HFFc6 (cell line): Measurements from ENCODE around the gene PGAP6. TPM values are rescaled to one million over a fixed set of nuclear protein-coding genes. Genes with fewer than 3 reads are reported as not detected.
A peak's percentile ranks its signal among the peaks of the same experiment; 100 is the strongest.
"Not testable (repeated sequence)": the region's sequence is repeated elsewhere in the genome, so short reads cannot be mapped to it uniquely, and the experiment has no call there.

Experiments
- DNase-seq: peaks from one replicate; pipeline ENCODE4 v3.0.0-alpha.2; 2018
- H3K27ac Mint-ChIP-seq: 2 replicates; pipeline ENCODE4 v1.8.0; 2020; ENCODE audit warnings: mild to moderate bottlenecking, mixed read lengths
- H3K27me3 Mint-ChIP-seq: 2 replicates; pipeline ENCODE4 v1.8.0; 2021; ENCODE audit warnings: mild to moderate bottlenecking, moderate library complexity, mixed read lengths; ENCODE audit not compliant: insufficient read depth
- H3K36me3 Mint-ChIP-seq: 2 replicates; pipeline ENCODE4 v1.8.0; 2021; ENCODE audit warnings: low read depth, mixed read lengths
- H3K4me1 Mint-ChIP-seq: 2 replicates; pipeline ENCODE4 v1.8.0; 2020; ENCODE audit warnings: low read depth, mixed read lengths
- H3K4me3 Mint-ChIP-seq: 2 replicates; pipeline ENCODE4 v1.8.0; 2020; ENCODE audit warnings: mild to moderate bottlenecking, moderate library complexity, mixed read lengths
- H3K9me3 Mint-ChIP-seq: 2 replicates; pipeline ENCODE4 v1.8.0; 2020; ENCODE audit warnings: mild to moderate bottlenecking, mixed read lengths
- total RNA-seq, 6 experiments: library from RNA; stranded (reverse); fragmentation: NEBNext Ultra II Directional; extraction: Animal tissue kit (Norgen Biotek cat#: 25700); gene quantifications; 2 replicates in 1 of 6; 3 replicates in 5 of 6; pipeline ENCODE4 v1.2.3, GENCODE V29; 2021
- TF ChIP-seq, protein P1 (sequence below): fragments of 200-600 bp; sonication (generic); IDR thresholded peaks from 2 replicates; pipeline ENCODE4 v1.5.0; 2021; ENCODE audit warnings: antibody characterized with exemption, mild to moderate bottlenecking

Gene PGAP6
- total RNA-seq, 6 experiments from 2014 or later: 50.6 to 69.7 (median 59.7) TPM

DNA sequence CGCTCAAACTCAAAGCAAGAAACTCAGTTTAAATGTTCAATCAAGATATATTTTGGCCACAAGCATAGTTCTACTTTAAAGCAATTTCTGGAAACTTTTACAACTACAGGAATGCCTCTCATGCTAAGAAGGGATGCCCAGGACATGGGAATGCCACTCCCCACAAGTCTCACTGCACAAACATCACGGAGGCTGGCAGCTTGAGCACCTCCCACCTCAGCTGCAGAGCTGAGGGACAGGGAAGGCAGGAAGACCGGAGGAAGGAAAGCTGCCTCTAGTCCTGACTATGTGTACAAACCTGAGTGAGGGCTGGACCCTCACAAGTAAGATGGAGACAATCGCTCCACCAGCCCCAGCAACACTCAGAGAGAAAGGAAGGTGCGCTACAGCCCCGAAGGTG lies 34.6 kb downstream of the PGAP6 start:
- H3K36me3 Mint-ChIP-seq: peaks cover 34% of the 10 kb centered on the region
- DNase-seq: no peak
- no peaks in the 10 kb centered on the region for H3K27me3 Mint-ChIP-seq
- H3K27ac Mint-ChIP-seq: peak overlapping the region; percentile 5; the same call in 1 of the 2 replicates
- no peaks in the 10 kb centered on the region for H3K9me3 Mint-ChIP-seq
- no peak overlapping the region for H3K4me3 Mint-ChIP-seq
- TF ChIP-seq, protein P1, sequence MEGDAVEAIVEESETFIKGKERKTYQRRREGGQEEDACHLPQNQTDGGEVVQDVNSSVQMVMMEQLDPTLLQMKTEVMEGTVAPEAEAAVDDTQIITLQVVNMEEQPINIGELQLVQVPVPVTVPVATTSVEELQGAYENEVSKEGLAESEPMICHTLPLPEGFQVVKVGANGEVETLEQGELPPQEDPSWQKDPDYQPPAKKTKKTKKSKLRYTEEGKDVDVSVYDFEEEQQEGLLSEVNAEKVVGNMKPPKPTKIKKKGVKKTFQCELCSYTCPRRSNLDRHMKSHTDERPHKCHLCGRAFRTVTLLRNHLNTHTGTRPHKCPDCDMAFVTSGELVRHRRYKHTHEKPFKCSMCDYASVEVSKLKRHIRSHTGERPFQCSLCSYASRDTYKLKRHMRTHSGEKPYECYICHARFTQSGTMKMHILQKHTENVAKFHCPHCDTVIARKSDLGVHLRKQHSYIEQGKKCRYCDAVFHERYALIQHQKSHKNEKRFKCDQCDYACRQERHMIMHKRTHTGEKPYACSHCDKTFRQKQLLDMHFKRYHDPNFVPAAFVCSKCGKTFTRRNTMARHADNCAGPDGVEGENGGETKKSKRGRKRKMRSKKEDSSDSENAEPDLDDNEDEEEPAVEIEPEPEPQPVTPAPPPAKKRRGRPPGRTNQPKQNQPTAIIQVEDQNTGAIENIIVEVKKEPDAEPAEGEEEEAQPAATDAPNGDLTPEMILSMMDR: no peak
- peaks cover 44% of the 10 kb centered on the region for H3K4me1 Mint-ChIP-seq

DNA sequence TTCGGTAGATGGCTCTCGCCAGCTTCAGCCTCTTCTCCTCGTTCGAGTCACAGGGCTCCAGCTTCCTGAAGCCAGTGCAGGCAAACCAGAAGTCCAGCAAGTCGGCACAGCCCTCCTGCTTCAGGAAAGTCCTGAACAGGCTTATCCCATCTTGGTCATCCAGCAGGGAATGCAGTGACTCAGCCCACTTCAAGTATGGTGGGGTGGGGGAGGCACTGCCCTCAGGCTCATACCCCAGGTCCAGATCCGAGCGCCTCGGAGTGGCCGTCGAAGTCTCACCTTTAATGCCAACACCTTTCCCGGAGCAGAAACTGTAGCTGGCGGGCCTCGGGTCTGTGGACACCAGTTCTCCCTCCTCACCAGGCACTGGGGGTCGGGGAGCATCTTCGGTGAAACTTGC lies 35.2 kb downstream of the PGAP6 start:
- Mint-ChIP-seq H3K4me3 (no peak overlapping the region), H3K9me3 (no peaks in the 10 kb centered on the region), H3K27ac (peak overlapping the region; percentile 62; the same call in 1 of the 2 replicates), H3K4me1 (peaks cover 44% of the 10 kb centered on the region), H3K36me3 (peaks cover 39% of the 10 kb centered on the region), H3K27me3 (no peaks in the 10 kb centered on the region)
- TF ChIP-seq, protein P1: no peak
- peak; percentile 26 for DNase-seq

DNA sequence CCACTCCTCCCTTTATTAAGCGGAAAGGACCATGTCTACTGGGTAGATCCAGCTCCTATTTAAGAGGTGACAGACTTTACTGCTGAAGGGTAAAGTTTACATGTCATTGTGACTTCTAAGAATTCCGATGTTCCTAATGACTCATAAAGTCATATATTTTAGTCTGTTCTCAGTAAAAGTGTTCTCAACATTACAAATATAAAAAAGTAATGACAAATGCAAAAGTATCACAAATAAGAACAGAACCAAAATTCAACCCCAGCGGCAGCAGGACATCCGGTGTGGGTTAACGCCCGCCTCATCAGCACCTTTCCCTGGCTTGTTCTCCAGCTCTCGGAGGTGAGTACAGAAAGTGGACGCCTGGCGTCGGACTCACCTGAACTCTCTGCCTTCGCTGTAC lies 36.0 kb downstream of the PGAP6 start:
- Mint-ChIP-seq H3K4me1 (peaks cover 40% of the 10 kb centered on the region), H3K27ac (0 out of 2 replicates have a peak overlapping the region, but pooled peaks have one; percentile 62), H3K27me3 (no peaks in the 10 kb centered on the region), H3K36me3 (peaks cover 39% of the 10 kb centered on the region), H3K4me3 (no peak overlapping the region), H3K9me3 (no peaks in the 10 kb centered on the region)
- no peak for DNase-seq
- TF ChIP-seq, protein P1: no peak

DNA sequence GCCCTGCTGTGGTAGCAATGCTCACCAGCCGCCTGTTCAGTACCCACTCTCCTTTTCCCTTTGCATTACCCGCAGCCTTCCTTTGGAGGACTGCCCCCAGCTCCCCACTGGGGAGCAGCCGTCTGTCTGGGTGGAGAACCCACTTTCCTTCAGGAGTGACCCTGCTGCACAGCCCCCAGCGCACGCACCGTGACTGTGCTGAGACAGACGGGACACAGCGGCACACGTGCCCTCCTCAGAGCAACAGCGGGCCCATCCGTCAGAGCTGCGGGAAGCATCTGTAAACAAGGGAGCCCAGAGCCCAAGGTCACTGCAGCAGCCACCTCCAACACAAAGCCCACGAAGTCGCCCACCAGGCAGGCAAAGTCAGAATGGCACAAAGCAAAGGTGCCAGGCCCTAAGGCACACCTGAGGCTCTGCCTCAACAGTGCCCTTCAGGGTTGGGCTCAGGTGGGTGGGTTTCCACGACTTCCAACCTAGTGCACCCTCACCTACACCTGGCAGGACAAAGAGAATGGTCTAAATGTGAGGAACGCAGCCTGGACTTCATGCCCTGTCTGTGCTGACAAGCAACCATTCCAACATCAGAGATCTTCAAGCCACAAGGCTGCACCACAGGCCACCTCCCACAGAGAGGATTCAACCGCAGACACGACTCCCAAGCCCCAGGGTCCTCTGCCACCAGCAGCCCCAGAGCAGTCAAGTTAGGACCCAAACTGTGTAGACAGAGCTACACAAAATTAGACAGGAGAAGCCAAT lies 39.1 kb downstream of the PGAP6 start:
- no peak overlapping the region for H3K4me3 Mint-ChIP-seq
- DNase-seq: no peak
- peaks cover 29% of the 10 kb centered on the region for H3K4me1 Mint-ChIP-seq
- H3K27me3 Mint-ChIP-seq: peaks cover 1% of the 10 kb centered on the region
- H3K27ac Mint-ChIP-seq: no peak overlapping the region
- H3K36me3 Mint-ChIP-seq: peaks cover 30% of the 10 kb centered on the region
- no peaks in the 10 kb centered on the region for H3K9me3 Mint-ChIP-seq
- TF ChIP-seq, protein P1: no peak

DNA sequence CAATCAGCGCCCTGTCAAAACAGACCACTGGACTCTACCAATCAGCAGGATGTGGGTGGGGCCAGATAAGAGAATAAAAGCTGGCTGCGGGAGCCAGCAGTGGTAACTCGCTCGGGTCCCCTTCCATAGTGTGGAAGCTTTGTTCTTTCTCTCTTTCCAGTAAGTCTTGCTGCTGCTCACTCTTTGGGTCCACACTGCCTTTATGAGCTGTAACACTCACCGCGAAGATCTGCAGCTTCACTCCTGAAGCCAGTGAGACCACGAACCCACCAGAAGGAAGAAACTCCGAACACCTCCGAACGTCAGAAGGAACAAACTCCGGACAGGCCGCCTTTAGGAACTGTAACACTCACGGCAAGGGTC lies 39.8 kb downstream of the PGAP6 start:
- H3K4me3 Mint-ChIP-seq, H3K27me3 Mint-ChIP-seq, H3K27ac Mint-ChIP-seq, H3K9me3 Mint-ChIP-seq, DNase-seq: not testable (repeated sequence)
- Mint-ChIP-seq H3K36me3 (peaks cover 30% of the 10 kb centered on the region), H3K4me1 (peaks cover 22% of the 10 kb centered on the region)

DNA sequence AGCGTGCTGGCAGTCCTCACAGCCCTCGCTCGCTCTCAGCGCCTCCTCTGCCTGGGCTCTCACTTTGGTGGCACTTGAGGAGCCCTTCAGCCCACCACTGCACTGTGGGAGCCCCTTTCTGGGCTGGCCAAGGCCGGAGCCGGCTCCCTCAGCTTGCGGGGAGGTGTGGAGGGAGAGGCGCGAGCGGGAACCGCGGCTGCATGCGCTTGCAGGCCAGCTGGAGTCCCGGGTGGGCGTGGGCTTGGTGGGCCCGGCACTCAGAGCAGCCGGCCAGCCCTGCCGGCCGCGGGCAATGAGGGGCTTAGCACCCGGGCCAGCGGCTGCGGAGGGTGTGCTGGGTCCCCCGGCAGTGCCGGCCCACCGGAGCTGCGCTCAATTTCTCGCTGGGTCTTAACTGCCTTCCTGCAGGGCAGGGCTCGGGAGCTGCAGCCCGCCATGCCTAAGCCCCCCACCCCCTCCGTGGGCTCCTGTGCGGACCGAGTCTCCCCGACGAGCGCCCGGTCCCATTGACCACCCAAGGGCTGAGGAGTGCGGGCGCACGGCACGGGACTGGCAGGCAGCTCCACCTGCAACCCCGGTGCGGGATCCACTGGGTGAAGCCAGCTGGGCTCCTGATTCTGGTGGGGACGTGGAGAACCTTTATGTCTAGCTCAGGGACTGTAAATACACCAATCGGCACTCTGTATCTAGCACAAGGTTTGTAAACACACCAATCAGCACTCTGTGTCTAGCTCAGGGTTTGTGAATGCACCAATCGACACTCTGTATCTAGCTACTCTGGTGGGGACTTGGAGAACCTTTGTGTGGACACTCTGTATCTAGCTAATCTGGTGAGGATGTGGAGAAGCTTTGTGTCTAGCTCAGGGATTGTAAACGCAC lies 40.4 kb downstream of the PGAP6 start:
- Mint-ChIP-seq H3K36me3 (peaks cover 27% of the 10 kb centered on the region), H3K4me1 (peaks cover 16% of the 10 kb centered on the region)
- not testable (repeated sequence) for H3K9me3 Mint-ChIP-seq, DNase-seq, H3K27me3 Mint-ChIP-seq, H3K27ac Mint-ChIP-seq, H3K4me3 Mint-ChIP-seq
